ENCODE measurements around the gene ARRB1. TPM values are rescaled to one million over a fixed set of nuclear protein-coding genes. Genes with fewer than 3 reads are reported as not detected.

Gene ARRB1
- total RNA-seq, 1 experiment from 2014 or later = 90.1 TPM

DNA sequence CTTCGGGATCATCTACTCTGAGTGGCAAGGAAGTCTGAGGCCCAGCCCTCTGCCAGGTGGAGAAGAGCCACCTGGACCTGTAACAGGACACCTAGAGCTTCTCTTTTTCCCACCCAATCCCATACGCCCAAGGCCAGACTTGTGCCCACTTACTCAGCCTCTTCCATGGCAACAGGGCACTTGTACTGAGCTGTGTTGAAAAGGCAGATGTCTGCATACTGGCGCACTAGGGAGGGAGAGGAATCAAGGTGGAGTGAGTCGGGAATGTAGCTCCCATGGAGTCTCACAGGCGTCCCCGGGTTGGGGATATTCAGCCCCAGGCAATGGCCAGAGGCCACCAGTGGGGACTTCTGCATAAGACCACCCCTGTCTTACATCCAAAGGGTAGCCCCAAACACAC is 74.8 kb downstream of the ARRB1 start:
- Mint-ChIP-seq H3K4me1 (peaks cover 32% of the 10 kb centered on the region), H3K27me3 (ENCODE audit: low read depth) (no peaks in the 10 kb centered on the region), H3K4me3 (no peak overlapping the region), H3K36me3 (peaks cover 43% of the 10 kb centered on the region), H3K27ac (peak overlapping the region; percentile 87), H3K9me3 (no peaks in the 10 kb centered on the region)
- TF ChIP-seq, protein P1, sequence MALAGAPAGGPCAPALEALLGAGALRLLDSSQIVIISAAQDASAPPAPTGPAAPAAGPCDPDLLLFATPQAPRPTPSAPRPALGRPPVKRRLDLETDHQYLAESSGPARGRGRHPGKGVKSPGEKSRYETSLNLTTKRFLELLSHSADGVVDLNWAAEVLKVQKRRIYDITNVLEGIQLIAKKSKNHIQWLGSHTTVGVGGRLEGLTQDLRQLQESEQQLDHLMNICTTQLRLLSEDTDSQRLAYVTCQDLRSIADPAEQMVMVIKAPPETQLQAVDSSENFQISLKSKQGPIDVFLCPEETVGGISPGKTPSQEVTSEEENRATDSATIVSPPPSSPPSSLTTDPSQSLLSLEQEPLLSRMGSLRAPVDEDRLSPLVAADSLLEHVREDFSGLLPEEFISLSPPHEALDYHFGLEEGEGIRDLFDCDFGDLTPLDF (CRISPR knock-in tag; IDR thresholded peaks at IDR 0.05) = no peak
- TF ChIP-seq MXD4 (CRISPR knock-in tag; IDR thresholded peaks at IDR 0.05; ENCODE audit: borderline replicate concordance) (no peak), JUN (CRISPR knock-in tag; IDR thresholded peaks at IDR 0.05) (no peak), SP1 (CRISPR knock-in tag; conservative IDR thresholded peaks at IDR 0.05) (no peak)
- TF ChIP-seq, protein P2, sequence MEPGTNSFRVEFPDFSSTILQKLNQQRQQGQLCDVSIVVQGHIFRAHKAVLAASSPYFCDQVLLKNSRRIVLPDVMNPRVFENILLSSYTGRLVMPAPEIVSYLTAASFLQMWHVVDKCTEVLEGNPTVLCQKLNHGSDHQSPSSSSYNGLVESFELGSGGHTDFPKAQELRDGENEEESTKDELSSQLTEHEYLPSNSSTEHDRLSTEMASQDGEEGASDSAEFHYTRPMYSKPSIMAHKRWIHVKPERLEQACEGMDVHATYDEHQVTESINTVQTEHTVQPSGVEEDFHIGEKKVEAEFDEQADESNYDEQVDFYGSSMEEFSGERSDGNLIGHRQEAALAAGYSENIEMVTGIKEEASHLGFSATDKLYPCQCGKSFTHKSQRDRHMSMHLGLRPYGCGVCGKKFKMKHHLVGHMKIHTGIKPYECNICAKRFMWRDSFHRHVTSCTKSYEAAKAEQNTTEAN (CRISPR knock-in tag; IDR thresholded peaks at IDR 0.05) = no peak
- ChIA-PET POLR2A (no interaction called here), CTCF (interaction anchor here (0.8 to 2.2 kb wide), 9 partner anchors 13 to 255 kb away, joined by 3 to 14 read pairs (median 3); no protein-coding TSS in a partner anchor)
- ATAC-seq (no peak; the same call in 1 of the 2 replicates), DNase-seq (ENCODE audit: low spot score) (no peak)

DNA sequence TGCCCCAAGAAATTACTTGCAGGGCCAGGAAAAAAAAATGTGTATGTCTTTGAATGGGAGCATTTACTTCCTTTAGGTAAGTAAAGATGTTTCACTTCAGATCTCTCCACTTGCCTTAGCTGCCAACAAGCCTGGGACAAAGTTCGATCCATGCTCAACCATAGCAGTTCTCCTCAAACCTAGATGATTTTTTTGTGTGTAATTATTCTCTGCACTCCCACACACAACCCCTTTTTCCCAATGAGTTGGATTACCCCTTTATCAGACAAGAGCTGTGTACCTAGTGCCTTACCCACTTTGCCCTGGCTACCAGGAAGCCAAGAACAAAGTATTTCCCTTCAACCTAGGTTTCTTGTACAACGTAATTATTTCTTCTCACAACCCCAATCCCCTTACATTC is 75.3 kb downstream of the ARRB1 start:
- Mint-ChIP-seq H3K27me3 (ENCODE audit: low read depth) (no peaks in the 10 kb centered on the region), H3K4me1 (peaks cover 32% of the 10 kb centered on the region), H3K27ac (peak overlapping the region; percentile 90), H3K36me3 (peaks cover 45% of the 10 kb centered on the region), H3K9me3 (no peaks in the 10 kb centered on the region), H3K4me3 (no peak overlapping the region)
- DNase-seq (ENCODE audit: low spot score) (no peak), ATAC-seq (no peak)
- CTCF ChIA-PET = interaction anchor here (0.8 to 2.2 kb wide), 10 partner anchors 13 to 256 kb away, joined by 3 to 14 read pairs (median 3); no protein-coding TSS in a partner anchor
- TF ChIP-seq CREM (CRISPR knock-in tag; IDR thresholded peaks at IDR 0.05) (no peak), ZNF423 (CRISPR knock-in tag; IDR thresholded peaks at IDR 0.05) (no peak), SMAD3 (CRISPR knock-in tag; IDR thresholded peaks at IDR 0.05; ENCODE audit: borderline replicate concordance) (no peak), HMGA2 (CRISPR knock-in tag; IDR thresholded peaks at IDR 0.05) (no peak), ZNF121 (CRISPR knock-in tag; IDR thresholded peaks at IDR 0.05) (no peak), ZNF317 (CRISPR knock-in tag; IDR thresholded peaks at IDR 0.05; ENCODE audit: borderline replicate concordance, low read depth) (no peak), NR2C2 (CRISPR knock-in tag; IDR thresholded peaks at IDR 0.05) (no peak)
- POLR2A ChIA-PET = interaction anchor here (0.8 kb wide), 1 partner anchor 28 kb away, joined by 3 read pairs; no protein-coding TSS in a partner anchor

DNA sequence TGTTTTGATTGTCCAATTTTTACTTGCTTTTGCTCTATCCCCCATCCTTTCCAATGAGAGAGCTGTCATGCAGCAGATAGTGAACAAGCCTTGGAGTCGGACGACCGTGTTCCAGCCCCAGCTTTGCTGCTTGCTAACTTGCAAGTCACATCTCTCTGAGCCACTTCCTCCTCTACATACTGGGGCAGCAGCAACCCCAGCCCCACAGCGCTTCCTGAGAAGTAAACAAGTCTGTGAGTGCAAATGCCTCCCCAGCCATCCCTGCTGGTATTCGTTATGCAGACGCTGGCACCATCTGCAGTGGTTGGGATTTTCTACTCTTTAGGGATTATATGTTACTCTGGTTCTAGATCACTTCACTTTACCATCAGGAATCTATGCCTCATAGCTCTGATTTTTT is 75.9 kb downstream of the ARRB1 start:
- ChIA-PET POLR2A (interaction anchor here (0.8 kb wide), 1 partner anchor 27 kb away, joined by 3 read pairs; no protein-coding TSS in a partner anchor), CTCF (interaction anchor here (0.8 to 2.2 kb wide), 6 partner anchors 14 to 135 kb away, joined by 3 to 14 read pairs (median 4); no protein-coding TSS in a partner anchor)
- Mint-ChIP-seq H3K4me1 (peaks cover 27% of the 10 kb centered on the region), H3K27ac (peak overlapping the region; percentile 91), H3K9me3 (no peaks in the 10 kb centered on the region), H3K27me3 (ENCODE audit: low read depth) (no peaks in the 10 kb centered on the region), H3K4me3 (no peak overlapping the region), H3K36me3 (peaks cover 49% of the 10 kb centered on the region)
- peak; percentile 11; the same call in 1 of the 2 replicates for ATAC-seq
- DNase-seq (ENCODE audit: low spot score) = no peak
- no peak for TF ChIP-seq JAZF1 (CRISPR knock-in tag; IDR thresholded peaks at IDR 0.05)
- TF ChIP-seq, protein P3, sequence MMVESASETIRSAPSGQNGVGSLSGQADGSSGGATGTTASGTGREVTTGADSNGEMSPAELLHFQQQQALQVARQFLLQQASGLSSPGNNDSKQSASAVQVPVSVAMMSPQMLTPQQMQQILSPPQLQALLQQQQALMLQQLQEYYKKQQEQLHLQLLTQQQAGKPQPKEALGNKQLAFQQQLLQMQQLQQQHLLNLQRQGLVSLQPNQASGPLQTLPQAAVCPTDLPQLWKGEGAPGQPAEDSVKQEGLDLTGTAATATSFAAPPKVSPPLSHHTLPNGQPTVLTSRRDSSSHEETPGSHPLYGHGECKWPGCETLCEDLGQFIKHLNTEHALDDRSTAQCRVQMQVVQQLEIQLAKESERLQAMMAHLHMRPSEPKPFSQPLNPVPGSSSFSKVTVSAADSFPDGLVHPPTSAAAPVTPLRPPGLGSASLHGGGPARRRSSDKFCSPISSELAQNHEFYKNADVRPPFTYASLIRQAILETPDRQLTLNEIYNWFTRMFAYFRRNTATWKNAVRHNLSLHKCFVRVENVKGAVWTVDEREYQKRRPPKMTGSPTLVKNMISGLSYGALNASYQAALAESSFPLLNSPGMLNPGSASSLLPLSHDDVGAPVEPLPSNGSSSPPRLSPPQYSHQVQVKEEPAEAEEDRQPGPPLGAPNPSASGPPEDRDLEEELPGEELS (CRISPR knock-in tag; IDR thresholded peaks at IDR 0.05) = no peak
- TF ChIP-seq, protein P4, sequence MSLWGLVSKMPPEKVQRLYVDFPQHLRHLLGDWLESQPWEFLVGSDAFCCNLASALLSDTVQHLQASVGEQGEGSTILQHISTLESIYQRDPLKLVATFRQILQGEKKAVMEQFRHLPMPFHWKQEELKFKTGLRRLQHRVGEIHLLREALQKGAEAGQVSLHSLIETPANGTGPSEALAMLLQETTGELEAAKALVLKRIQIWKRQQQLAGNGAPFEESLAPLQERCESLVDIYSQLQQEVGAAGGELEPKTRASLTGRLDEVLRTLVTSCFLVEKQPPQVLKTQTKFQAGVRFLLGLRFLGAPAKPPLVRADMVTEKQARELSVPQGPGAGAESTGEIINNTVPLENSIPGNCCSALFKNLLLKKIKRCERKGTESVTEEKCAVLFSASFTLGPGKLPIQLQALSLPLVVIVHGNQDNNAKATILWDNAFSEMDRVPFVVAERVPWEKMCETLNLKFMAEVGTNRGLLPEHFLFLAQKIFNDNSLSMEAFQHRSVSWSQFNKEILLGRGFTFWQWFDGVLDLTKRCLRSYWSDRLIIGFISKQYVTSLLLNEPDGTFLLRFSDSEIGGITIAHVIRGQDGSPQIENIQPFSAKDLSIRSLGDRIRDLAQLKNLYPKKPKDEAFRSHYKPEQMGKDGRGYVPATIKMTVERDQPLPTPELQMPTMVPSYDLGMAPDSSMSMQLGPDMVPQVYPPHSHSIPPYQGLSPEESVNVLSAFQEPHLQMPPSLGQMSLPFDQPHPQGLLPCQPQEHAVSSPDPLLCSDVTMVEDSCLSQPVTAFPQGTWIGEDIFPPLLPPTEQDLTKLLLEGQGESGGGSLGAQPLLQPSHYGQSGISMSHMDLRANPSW (CRISPR knock-in tag; conservative IDR thresholded peaks at IDR 0.05; ENCODE audit: low read depth) = no peak
- TF ChIP-seq, protein P5, sequence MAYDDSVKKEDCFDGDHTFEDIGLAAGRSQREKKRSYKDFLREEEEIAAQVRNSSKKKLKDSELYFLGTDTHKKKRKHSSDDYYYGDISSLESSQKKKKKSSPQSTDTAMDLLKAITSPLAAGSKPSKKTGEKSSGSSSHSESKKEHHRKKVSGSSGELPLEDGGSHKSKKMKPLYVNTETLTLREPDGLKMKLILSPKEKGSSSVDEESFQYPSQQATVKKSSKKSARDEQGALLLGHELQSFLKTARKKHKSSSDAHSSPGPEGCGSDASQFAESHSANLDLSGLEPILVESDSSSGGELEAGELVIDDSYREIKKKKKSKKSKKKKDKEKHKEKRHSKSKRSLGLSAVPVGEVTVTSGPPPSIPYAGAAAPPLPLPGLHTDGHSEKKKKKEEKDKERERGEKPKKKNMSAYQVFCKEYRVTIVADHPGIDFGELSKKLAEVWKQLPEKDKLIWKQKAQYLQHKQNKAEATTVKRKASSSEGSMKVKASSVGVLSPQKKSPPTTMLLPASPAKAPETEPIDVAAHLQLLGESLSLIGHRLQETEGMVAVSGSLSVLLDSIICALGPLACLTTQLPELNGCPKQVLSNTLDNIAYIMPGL (CRISPR knock-in tag; IDR thresholded peaks at IDR 0.05) = no peak
- TF ChIP-seq IRF2 (CRISPR knock-in tag; IDR thresholded peaks at IDR 0.05; ENCODE audit: borderline replicate concordance, low read depth) = no peak
- no peak for TF ChIP-seq GABPB1 (CRISPR knock-in tag; IDR thresholded peaks at IDR 0.05)
- TF ChIP-seq, protein P6, sequence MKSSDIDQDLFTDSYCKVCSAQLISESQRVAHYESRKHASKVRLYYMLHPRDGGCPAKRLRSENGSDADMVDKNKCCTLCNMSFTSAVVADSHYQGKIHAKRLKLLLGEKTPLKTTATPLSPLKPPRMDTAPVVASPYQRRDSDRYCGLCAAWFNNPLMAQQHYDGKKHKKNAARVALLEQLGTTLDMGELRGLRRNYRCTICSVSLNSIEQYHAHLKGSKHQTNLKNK (CRISPR knock-in tag; IDR thresholded peaks at IDR 0.05) = no peak
- TF ChIP-seq, protein P7, sequence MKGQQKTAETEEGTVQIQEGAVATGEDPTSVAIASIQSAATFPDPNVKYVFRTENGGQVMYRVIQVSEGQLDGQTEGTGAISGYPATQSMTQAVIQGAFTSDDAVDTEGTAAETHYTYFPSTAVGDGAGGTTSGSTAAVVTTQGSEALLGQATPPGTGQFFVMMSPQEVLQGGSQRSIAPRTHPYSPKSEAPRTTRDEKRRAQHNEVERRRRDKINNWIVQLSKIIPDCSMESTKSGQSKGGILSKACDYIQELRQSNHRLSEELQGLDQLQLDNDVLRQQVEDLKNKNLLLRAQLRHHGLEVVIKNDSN (CRISPR knock-in tag; IDR thresholded peaks at IDR 0.05) = no peak
- no peak for TF ChIP-seq ZNF138 (CRISPR knock-in tag; conservative IDR thresholded peaks at IDR 0.05)
- no peak for TF ChIP-seq SMAD4 (CRISPR knock-in tag; IDR thresholded peaks at IDR 0.05)
- TF ChIP-seq FOXJ3 (CRISPR knock-in tag; IDR thresholded peaks at IDR 0.05; ENCODE audit: borderline replicate concordance) = no peak
